DND-41 (cell line): ENCODE measurements around the gene CELF5.

Source experiments
- CTCF ChIP-seq: IDR thresholded peaks from 2 replicates; pipeline ENCODE4 v1.5.1; 2012; ENCODE audit warnings: borderline replicate concordance, low read length, moderate library complexity, mild to moderate bottlenecking; ENCODE audit not compliant: poor library complexity, severe bottlenecking; ENCODE audit errors: extremely low read depth
- EZH2 ChIP-seq: IDR thresholded peaks from 3 replicates; pipeline ENCODE4 v1.6.1; 2012; ENCODE audit warnings: borderline replicate concordance, low read depth, mild to moderate bottlenecking, moderate library complexity, low read length, inconsistent platforms; ENCODE audit not compliant: severe bottlenecking

- TF ChIP-seq CTCF: no peak
- no peak for TF ChIP-seq EZH2
Observed at GRCh38 chr19:3192228-3192635, 32.2 kb upstream of the CELF5 start.
